ENCODE results near the gene EXOC4.

DNA sequence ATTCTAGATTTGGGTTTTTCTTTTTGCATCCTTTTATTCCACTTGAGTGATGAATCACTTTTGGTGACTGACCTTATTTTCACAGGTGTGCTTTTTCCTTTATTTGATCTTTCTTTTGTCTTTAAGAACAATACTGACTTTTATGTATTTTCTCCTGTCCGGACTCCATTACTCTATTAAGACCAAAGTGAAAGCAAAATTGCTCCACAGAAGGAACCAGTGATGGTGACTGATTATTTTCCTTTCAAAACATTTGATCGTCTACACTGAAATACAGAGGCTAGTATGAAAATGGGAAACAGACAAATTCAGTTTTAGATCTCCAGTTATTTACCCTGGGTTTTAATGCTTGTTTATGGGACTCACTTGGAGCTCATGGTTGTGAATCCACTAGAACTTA, 15.5 kb downstream of the EXOC4 start:
- TF ChIP-seq, protein P1, sequence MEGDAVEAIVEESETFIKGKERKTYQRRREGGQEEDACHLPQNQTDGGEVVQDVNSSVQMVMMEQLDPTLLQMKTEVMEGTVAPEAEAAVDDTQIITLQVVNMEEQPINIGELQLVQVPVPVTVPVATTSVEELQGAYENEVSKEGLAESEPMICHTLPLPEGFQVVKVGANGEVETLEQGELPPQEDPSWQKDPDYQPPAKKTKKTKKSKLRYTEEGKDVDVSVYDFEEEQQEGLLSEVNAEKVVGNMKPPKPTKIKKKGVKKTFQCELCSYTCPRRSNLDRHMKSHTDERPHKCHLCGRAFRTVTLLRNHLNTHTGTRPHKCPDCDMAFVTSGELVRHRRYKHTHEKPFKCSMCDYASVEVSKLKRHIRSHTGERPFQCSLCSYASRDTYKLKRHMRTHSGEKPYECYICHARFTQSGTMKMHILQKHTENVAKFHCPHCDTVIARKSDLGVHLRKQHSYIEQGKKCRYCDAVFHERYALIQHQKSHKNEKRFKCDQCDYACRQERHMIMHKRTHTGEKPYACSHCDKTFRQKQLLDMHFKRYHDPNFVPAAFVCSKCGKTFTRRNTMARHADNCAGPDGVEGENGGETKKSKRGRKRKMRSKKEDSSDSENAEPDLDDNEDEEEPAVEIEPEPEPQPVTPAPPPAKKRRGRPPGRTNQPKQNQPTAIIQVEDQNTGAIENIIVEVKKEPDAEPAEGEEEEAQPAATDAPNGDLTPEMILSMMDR (IDR thresholded peaks at IDR 0.05) = no peak
- no peak for TF ChIP-seq POLR2A (IDR thresholded peaks at IDR 0.05)

Measured in lower leg skin (tissue), 3 donors.